Left renal pelvis (tissue), 4 donors: ENCODE results near the gene LMTK2. TPM values are rescaled to one million over a fixed set of nuclear protein-coding genes. Genes with fewer than 3 reads are reported as not detected.

Experiments used
- DNase-seq, 4 donors: peaks; one replicate each; pipeline ENCODE4 v3.0.0-alpha.2; 2013; ENCODE audit warnings: low read depth in 4 of 4, low spot score in 3 of 4
- polyA plus RNA-seq, 4 donors: library from polyadenylated mRNA; unstranded; fragments of 120-200 nt; gene quantifications; one replicate each; pipeline ENCODE4 v1.2.1, GENCODE V29; 2013; ENCODE audit not compliant: insufficient read length in 4 of 4

LMTK2 gene
- polyA plus RNA-seq, 4 donors: 8.4 to 15.3 (median 13.4) TPM

DNA sequence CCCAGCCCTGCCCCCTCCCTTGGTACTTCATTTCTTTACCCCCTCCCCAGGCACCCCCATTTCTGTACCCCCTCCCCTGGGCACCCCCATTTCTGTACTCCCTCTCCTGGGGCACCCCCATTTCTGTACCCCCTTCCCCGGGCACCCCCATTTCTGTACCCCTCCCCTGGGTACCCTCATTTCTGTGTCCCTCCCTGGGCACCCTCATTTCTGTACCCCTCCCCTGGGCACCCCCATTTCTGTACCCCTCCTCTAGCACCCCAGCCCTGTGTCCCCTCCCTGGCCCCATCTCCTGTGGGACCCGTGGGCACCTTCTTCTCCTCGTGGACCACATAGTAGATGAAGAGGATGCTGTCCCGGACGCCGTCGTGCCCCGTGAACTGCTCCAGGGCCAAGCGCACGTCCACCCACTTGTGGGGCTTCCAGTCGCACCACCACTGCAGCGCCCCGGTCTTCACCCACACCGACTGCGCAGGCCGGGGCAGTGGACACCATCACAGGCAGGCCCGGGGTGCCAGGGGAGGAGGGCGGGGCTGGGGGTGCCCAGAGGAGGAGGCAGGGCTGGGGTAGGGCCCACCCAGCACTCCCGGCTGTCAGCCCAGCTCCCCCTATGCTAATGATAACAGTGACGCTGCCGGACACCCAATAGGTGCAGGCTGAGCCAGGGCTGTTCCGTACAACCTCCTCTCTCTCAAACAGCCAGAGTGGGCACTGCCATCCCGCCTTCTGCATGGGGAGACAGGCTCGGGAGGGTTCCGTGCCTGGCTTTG, 125.0 kb downstream of the LMTK2 start:
- no peak for DNase-seq

DNA sequence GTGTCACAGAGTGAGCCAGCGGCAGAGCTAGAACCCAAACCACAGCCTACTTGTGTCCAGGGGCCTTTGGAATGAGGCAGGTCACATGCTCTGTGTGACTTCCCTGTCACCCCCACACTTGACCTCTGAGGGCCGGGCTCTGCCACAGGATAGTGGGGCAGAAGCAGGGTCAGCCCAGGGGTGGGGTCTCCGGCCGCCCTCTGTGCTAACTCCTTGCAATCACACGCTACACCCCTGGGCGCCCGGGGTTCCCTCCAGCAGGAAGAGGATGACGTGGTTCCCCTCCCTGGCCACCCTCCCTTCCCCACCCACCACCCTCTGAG, 125.6 kb downstream of the LMTK2 start:
- no peak for DNase-seq

DNA sequence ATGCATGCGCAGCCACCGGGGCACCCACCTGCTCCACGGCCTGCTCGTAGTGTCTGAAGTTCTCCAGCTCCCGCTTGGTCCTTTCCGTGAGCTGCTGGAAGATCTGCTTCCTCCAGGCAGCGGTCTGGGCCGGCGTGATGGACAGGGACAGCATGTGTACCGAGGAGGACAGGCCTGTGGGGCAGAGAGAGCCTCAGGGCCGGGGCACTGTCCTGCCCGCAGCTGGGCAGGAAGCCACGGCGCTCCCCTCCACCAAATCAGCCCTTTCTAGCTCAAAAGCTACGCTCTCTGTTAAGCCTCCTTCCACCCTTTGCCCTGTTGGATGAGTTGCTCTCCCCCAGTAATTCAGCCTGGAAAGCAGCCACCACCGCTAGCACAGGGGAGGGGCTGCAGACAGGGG, 126.1 kb downstream of the LMTK2 start:
- no peak for DNase-seq

DNA sequence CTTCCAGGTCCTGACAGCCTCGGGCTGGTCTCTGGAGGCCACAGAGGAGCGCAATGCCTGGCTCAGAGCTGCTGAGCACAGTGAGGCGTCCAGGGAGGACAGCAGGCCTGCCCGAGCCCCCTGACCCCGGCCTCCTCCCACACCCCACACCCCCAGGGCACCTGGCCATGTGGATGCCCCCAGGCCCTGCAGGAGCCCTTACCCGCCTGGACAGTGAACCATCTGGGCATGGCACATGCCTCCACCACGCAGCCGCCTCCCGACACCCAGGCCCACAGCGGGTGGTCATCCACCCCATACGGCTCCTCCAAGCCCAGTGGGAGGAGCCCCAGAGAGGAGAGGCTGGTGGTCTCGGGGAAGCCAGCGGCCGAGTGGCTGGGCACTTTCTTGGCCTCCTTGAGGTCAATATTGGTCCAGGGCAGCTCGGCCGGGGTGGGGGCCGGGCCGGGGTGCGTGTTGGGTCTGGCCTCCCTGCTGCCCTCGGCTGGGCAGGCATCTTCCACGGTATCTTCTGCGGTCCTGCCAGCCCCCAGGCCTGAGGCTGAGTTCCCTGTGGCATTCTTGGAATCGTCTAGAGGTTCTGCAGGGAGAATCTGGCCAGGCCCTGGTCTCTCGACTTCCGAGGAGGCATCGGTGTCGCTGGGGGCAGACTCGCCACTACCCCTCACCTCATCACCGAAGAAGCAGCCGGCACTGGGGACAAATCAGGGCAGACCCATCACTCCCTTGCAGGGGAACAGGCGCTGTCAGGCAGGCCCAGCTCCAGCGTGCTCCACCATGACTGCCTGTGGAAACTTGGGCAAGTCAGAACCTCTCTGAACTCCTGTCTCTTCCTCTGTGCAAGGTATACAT, 126.8 kb downstream of the LMTK2 start:
- no peak for DNase-seq

DNA sequence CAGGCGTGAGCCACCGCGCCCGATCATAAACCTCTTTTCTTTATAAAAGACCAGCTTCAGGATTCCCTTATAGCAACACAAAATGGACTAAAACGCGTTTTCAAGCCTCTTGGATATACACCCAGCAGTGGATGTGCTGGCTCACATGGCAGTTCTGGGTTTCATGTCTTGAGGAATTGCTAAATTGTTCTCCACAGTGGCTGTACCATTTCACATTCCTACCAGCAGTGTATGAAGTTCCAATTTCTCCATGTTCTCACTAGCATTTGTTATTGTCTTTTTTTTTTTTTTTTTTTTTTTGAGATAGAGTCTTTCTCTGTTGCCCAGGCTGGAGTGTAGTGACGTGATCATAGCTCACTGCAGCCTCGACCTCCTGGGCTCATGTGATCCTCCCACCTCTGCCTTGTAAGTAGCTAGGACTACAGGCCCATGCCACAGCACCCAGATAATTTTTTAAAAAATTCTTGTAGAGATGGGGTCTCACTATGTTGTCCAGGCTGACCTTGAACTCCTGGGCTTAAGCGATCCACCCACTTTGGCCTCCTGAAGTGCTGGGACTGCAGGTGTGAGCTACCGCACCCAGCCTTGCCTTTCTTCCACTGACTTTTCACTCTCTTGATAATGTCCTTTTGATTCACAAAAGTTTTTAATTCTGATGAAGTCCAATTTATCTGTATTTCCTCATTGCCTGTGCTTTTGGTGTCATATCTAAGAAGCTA, 127.9 kb downstream of the LMTK2 start:
- no peak for DNase-seq

DNA sequence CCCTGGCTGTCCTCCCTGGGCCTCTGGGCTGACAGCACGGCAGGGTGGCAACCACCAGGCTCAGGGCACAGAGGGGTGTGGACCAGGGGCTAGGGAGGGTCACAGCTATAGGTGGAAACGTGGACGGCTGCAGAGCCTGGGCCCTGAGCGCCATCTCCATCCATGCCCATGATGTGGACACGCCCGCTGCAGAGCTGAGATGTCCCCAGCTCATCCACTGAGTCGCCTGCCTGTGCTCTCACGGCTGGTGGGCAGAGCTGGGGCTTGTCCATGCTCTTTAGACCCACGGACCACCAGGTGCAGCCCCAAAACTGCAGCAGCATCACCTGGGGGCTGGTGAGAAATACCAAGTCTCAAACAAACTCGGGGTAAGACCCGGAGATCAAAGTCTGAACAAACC, 129.2 kb downstream of the LMTK2 start:
- DNase-seq: no peak

DNA sequence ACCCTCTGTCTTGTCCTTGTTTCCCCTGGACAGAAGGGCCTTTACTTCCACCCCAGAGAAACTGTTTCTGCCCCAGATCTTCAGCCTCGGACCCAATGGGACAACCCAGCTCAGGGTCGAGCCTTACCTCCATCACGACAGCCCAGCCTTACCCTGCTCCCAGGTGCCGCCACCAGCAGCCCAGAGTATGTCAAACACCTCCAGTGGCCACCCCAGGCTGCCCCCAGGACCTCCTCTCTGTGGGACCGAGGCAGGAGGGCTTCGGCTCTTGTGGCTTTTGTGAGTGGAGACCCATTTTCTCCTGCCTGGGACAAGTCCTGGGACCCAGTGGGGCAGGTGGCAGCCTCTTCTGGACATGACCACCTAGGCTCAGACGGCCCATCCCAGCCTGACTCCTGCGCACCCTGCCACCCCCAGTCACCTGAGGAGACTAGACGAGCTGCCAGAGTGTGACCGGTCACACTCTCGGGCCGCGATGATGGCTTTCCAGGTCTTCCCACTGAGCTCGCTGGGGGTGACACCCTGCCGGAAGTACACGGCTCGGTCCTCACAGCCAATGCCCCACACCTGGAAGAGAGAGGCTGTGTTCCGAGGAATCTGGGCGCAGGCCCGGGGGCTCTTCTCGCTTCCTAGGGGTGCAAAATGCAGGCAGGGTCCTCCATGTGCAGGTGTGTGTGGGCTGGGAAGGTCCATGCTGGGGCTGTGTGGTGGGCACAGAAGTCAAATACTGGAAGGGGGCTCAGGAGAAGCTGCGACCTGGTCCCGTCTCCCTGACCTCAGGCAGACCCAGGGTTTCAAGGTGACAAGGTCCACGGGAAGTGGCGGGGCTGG, 129.9 kb downstream of the LMTK2 start:
- no peak for DNase-seq

DNA sequence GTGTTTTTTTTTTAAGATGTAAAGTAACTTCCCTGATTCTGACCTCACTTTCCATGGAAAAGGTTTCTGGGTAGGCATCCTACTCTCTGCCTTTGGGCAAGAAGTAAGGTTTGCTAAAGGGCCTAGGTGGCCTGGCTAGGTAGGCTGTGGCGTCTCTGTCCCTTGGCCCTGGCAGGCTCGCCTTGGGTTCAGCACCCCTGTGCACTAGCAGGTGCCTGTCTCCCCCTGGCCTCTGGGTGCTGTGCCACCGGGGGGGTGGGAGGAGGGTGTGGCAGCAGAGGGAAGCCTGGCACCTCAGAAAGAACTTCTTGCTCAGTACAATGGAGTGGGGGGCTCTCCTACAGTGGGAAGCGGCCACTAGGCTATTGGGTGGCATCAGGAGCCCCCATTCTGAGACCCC, 131.4 kb downstream of the LMTK2 start:
- no peak for DNase-seq

DNA sequence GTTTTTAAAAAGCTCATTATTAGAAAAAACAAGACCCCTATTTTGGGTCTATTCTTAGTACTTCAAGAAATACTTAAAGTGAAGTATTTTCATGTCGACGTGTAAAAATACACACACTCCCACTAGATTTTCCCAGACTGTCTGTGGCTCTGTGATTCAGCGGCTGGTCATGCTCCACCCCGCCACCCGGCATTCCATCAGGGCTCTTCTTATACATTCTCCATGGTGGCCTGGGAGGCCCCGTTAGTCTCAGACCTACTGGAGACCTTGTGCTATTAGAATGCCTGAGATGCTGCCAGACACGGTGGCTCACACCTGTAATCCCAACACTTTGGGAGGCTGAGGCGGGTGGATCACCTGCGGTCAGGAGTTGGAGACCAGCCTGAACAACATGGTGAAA, 132.3 kb downstream of the LMTK2 start:
- DNase-seq: no peak

DNA sequence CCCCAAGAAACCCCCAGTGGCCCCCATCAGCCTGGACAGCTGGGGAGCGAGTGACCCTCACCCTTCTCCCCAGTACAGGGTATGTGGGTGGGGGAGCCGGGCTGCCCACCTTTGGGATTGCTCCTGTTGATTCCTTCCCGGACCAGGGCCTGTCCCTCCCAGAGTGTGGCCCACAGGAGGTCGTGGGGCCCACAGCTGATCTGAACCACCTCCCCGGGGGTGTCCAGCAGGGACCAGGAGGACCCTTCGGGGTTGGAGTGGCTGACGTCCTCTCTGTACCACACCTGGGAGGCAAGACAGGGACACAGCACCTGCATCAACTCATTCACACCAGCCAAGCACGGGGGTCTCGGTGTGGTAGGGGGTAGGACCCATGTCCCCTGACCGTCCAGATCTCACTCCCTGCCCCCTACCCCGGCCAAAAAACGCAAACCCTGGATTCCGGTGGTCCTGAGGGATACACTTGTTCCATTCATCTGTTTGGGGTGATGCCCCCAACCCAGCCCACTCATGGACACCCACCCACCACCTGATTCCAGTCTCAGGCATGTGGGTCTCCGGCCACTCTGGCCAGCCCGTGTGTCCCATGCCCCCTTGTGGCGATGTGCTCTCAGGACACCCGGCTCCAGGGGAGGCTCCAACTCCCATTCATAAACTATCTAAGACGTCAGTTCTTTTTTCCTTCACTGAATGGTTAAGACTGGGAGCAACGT, 134.5 kb downstream of the LMTK2 start:
- DNase-seq: no peak

DNA sequence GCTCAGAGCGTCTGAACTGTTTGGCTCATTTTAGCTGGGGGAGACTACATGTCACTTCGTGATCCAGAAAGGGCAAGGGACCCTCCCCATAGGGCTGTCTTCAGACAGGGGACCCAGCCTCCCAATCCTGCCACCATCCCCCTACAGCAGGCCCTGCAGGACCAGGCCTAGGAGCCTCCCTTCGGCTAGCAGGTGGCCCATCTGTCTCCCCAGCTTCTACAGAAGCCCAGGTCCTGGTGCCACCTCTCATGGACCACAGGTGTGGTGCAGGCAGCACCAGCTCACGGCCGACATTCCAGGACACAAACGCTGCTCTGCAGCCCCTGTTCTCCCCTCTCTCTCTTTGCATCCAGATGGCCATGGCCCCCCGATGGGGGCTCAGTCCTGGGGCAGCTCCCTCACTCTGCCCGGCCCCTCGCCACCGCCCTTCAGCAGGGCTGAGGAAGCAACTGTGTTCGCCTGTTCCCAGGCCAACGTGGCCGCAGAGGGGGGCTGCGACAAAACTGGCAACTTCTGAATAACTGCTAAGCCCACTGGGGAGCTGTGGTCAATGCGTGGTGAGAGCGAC, 135.1 kb downstream of the LMTK2 start:
- DNase-seq: no peak

DNA sequence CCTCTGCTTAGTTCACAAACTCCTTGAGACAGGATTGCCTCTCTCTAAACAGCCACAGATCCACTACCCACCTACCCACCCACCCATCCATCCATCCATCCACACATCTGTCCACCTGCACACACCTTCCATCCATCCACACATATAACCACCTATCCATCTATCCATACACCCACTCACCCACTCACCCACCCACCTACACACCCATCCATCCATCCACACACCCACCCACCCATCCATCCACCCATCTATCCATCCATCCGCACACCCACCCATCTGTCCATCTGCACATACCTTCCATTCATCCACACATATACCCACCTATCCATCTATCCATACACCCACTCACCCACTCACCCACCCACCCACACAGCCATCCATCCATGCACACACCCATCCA, 135.7 kb downstream of the LMTK2 start:
- DNase-seq: no peak

DNA sequence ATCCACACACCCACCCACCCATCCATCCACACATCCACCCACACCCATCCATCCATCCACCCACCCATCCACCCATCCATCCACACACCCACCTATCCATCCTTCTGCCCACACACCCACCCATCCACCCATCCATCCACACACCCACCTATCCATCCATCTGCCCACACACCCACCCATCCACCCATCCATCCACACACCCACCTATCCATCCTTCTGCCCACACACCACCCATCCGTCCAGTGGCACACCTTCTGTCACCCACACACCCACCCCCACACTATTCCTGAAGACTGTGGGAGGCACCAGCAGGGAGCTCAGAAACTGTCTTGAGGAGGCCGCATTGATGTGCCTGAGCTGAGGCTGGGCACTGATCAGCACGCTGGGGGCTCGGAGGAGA, 136.3 kb downstream of the LMTK2 start:
- no peak for DNase-seq

DNA sequence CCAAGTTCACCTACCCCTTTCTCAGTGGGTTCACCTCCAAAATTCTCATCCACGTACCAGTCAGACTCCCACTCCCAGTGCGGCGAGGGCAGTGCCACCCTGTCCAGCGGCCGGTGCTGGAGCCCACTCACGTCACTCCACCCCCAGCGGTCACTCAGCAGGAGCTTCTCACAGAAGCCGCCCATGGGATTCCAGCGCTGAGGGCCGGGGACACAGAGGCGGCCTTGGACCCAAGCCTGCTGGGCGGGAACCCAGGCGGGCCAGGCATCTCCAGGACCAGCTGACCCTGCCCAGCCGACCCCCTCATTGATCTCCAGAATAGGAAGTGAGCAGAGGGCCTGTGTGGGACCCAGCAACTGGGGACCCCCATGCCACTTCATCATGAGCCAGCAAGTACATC, 138.2 kb downstream of the LMTK2 start:
- no peak for DNase-seq

DNA sequence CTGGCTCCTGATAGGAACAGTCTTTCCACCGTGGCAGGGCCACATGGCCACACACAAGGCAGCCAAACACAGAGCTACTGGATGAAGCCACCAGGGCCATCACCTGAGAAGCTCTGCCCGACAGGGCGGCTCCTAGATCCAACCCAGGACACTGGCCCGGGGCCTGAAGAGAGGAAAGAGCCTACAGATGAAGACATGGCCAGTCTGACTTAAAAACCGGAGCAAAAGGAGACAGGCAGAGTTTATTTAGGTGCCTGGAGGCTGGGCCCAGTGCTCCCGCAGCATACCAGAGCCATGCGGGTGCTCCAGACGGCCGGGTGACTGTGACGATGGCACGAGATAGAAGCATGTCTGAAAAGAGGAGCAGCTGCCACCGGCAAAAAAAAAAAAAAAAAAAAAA, 141.5 kb downstream of the LMTK2 start:
- no peak for DNase-seq

DNA sequence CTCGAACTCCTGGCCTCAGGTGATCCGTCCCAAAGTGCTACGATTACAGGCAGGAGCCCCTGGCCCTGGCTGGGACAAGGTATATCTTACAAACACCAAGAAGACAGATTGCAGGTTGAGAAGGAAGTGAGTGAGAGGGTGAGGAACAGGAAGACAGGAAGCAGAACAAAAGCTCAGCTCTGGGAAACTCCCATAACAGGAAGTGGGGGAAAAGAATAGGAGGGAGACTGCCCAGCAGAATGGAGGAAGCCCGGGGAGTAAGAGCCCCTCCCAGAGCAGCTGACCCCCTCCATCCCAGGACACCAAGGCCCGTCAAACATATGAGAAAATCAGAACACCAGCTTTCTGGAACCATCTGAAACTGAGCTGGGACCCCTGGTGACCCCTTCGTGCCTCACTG, 142.4 kb downstream of the LMTK2 start:
- DNase-seq: no peak

DNA sequence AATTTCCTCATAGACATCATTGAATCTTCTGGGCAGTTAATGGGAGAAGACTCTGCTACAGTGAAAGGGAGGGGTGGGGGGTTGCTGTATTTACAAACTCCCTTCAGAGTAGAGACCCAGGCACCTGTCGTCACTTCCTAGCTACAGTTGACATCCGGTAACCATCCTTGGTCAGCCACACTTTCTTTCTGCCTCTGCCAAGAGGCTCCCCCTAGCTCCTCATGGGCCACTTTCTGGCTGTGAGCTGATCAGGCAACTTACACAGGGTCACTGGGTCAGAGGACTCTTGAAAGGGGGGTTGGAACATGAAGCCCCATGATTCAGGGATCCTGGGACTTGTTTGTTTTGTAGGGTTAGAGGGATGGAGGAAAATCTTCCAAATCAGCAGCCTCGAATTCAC, 144.1 kb downstream of the LMTK2 start:
- DNase-seq: no peak

DNA sequence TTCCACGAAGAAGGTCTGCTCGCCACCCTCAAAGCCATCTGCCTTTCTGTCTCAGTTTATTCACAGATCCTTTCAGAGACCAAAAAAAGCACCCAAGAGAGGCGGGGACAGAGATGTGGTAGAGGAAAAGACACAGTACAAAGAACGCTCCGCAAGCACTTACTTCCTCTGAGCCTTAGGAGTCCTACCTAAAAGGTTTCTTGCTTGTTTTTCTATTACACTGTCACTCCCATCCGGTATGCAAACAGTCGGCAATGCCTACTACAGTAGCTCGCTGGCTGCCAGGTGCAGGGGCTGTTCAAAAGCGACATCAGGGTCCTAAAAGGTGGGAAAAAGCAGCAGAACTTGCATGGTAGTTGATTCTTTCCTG, 144.6 kb downstream of the LMTK2 start:
- DNase-seq: no peak

DNA sequence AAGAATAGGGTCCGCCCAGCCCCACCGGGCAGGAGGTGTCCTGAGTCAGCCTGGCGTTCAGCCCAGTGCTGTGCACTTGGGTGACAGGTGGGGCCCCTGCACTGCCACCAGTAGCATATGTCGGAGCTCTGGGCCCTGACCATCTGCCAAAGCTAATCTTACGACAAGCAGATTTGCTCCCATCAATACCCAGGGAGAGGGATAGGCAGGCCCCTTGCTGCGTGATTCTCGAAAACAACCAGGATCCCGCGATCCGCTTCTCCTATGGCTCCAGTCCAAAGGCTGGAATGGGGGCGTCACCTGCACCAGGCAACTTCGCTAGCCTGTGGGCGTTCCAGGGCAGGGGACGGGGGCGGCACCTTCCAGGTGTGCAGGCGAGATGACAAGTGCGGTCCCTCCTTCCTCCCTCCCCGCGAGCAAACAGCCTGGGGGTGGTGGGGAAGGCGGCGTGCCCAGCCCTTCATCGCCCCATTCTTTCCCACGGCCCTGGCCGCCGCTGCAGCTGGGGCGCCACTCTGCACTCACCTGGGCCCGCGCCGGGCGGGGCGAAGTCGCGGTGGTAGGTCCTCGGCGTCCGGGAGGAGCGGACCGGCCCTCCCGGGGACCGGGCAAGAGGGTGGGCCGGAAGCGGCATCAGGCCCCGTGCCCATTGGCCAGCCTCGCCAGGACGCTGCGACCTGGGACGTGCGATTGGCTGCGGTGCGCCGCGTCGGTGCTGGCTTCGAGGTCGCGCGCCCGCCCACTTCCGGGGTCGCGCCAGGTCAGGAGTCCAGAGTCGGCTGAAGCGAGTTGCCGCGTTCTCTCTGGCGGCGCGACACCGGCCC, 145.2 kb downstream of the LMTK2 start, which contains the start of gene TECPR1:
TECPR1 (minus strand) TSS at position 632 of the 824 bp plus-strand sequence. CDS start 6,086 bp downstream, outside the sequence.
- peak; percentile 71 to 81 (median 76) for DNase-seq
